Liver (tissue), 9 donors: ENCODE measurements around the gene MLKL. TPM values are rescaled to one million over a fixed set of nuclear protein-coding genes. Genes with fewer than 3 reads are reported as not detected.
"Not testable (repeated sequence)": the region's sequence is repeated elsewhere in the genome, so short reads cannot be mapped to it uniquely, and the experiment has no call there.

Experiments
- DNase-seq: peaks from one replicate; pipeline ENCODE4 v3.0.0-alpha.2; 2017; ENCODE audit warnings: low spot score
- H3K27ac ChIP-seq, 2 donors: one replicate each; pipeline ENCODE4 v1.7.0; 2013; ENCODE audit warnings: inconsistent platforms in 2 of 2, low read length in 2 of 2, control low read depth in 1 of 2, low read depth in 1 of 2, mild to moderate bottlenecking in 1 of 2
- H3K27me3 ChIP-seq, 4 donors: one replicate each; pipeline versions ENCODE4 v1.6.1 to v1.7.0; 2013; ENCODE audit warnings: low read length in 3 of 4, inconsistent platforms in 1 of 4, mild to moderate bottlenecking in 1 of 4, moderate library complexity in 1 of 4; ENCODE audit not compliant: control insufficient read depth in 4 of 4, insufficient read depth in 4 of 4
- H3K36me3 ChIP-seq, 4 donors: one replicate each; pipeline versions ENCODE4 v1.6.1 to v1.7.0; 2013; ENCODE audit warnings: low read length in 3 of 4, mild to moderate bottlenecking in 3 of 4, low read depth in 1 of 4, moderate library complexity in 1 of 4; ENCODE audit not compliant: control insufficient read depth in 4 of 4, insufficient read depth in 3 of 4
- H3K4me1 ChIP-seq, 4 donors: one replicate each; pipeline versions ENCODE4 v1.6.1 to v1.7.0; 2013; ENCODE audit warnings: low read length in 3 of 4, mild to moderate bottlenecking in 3 of 4, moderate library complexity in 1 of 4; ENCODE audit not compliant: control insufficient read depth in 4 of 4, insufficient read depth in 4 of 4
- H3K4me3 ChIP-seq, 3 donors: one replicate each; pipeline versions ENCODE4 v1.6.1 to v1.7.0; 2013; ENCODE audit warnings: low read length in 3 of 3, control low read depth in 1 of 3, low read depth in 1 of 3, mild to moderate bottlenecking in 1 of 3
- H3K9ac ChIP-seq, 2 donors: one replicate each; pipeline ENCODE4 v1.7.0; 2013; ENCODE audit warnings: low read length in 2 of 2, mild to moderate bottlenecking in 2 of 2, moderate library complexity in 2 of 2, control low read depth in 1 of 2, low read depth in 1 of 2
- H3K9me3 ChIP-seq, 4 donors: one replicate each; pipeline versions ENCODE4 v1.6.1 to v1.7.0; 2013; ENCODE audit warnings: low read length in 3 of 4; ENCODE audit not compliant: control insufficient read depth in 4 of 4
- ATF3 ChIP-seq: IDR thresholded peaks from 2 replicates; pipeline ENCODE4 v1.6.1; 2016; ENCODE audit warnings: antibody characterized with exemption
- EGR1 ChIP-seq, 2 donors: IDR thresholded peaks; 2 replicates each; pipeline ENCODE4 v1.6.1; 2016 to 2018; ENCODE audit warnings: antibody characterized with exemption in 2 of 2, low read depth in 2 of 2
- FOXA1 ChIP-seq: IDR thresholded peaks from 2 replicates; pipeline ENCODE4 v1.6.1; 2016; ENCODE audit warnings: antibody characterized with exemption
- GABPA ChIP-seq, 2 donors: IDR thresholded peaks in 1 of 2; conservative IDR thresholded peaks in 1 of 2; 2 replicates each; pipeline ENCODE4 v1.6.1; 2016; ENCODE audit warnings: antibody characterized with exemption in 2 of 2, mild to moderate bottlenecking in 1 of 2, moderate library complexity in 1 of 2
- JUND ChIP-seq, 2 donors: IDR thresholded peaks; 2 replicates each; pipeline ENCODE4 v1.6.1; 2016; ENCODE audit warnings: antibody characterized with exemption in 2 of 2
- MAX ChIP-seq: IDR thresholded peaks from 2 replicates; pipeline ENCODE4 v1.6.1; 2016; ENCODE audit warnings: antibody characterized with exemption
- RAD21 ChIP-seq, 2 donors: IDR thresholded peaks; 2 replicates each; pipeline ENCODE4 v1.6.1; 2016; ENCODE audit warnings: antibody characterized with exemption in 2 of 2, mild to moderate bottlenecking in 2 of 2
- RXRA ChIP-seq, 2 donors: IDR thresholded peaks; 2 replicates each; pipeline ENCODE4 v1.6.1; 2017 to 2018; ENCODE audit warnings: antibody characterized with exemption in 2 of 2, mild to moderate bottlenecking in 1 of 2
- TAF1 ChIP-seq: conservative IDR thresholded peaks from 2 replicates; pipeline ENCODE4 v1.6.1; 2016; ENCODE audit warnings: antibody characterized with exemption, mild to moderate bottlenecking
- YY1 ChIP-seq: IDR thresholded peaks from 2 replicates; pipeline ENCODE4 v1.6.1; 2016; ENCODE audit warnings: antibody characterized with exemption, mild to moderate bottlenecking
- WGBS: extraction: QIAGEN DNeasy Blood & Tissue Kit; methylation state at CpG from one replicate; pipeline ENCODE4 v1.1.7; 2013; 5-methylcytosine and 5-hydroxymethylcytosine counted together
- polyA plus RNA-seq, 2 donors: library from polyadenylated mRNA; stranded (reverse) in 1 of 2; unstranded in 1 of 2; fragments of 200-250 nt in 1 of 2; fragments of >200 nt in 1 of 2; fragmentation: Nextera tagmentation in 1 of 2; extraction: Ambion mirVana in 1 of 2; gene quantifications; one replicate each; pipeline versions ENCODE4 v1.2.1 to v1.2.3, GENCODE V29; 2013 to 2015
- total RNA-seq, 2 donors: library from RNA; depleted of rRNA; stranded (reverse); fragments of >200 nt; gene quantifications; one replicate each; pipeline ENCODE4 v1.2.3, GENCODE V29; 2014
- TF ChIP-seq, protein P1 (sequence below): IDR thresholded peaks from 2 replicates; pipeline ENCODE4 v1.6.1; 2016; ENCODE audit warnings: antibody characterized with exemption, mild to moderate bottlenecking
- TF ChIP-seq, protein P2 (sequence below): IDR thresholded peaks from 2 replicates; pipeline ENCODE4 v1.6.1; 2016; ENCODE audit warnings: antibody characterized with exemption
- TF ChIP-seq, protein P3 (sequence below): fragments of 150-350 bp; IDR thresholded peaks from 2 replicates; pipeline ENCODE4 v1.5.1; 2017; ENCODE audit warnings: improper control_type of control experiment, low read depth, low read length; ENCODE audit not compliant: missing input control
- donor health status: healthy.
- donor health status: healthy.
- donor health status: healthy.
- donor health status: healthy.
- donor health status: healthy.

Gene MLKL
- total and polyA plus RNA-seq, 4 donors, result 2.5 to 7.6 (median 3.6) TPM

- TF ChIP-seq, protein P1, sequence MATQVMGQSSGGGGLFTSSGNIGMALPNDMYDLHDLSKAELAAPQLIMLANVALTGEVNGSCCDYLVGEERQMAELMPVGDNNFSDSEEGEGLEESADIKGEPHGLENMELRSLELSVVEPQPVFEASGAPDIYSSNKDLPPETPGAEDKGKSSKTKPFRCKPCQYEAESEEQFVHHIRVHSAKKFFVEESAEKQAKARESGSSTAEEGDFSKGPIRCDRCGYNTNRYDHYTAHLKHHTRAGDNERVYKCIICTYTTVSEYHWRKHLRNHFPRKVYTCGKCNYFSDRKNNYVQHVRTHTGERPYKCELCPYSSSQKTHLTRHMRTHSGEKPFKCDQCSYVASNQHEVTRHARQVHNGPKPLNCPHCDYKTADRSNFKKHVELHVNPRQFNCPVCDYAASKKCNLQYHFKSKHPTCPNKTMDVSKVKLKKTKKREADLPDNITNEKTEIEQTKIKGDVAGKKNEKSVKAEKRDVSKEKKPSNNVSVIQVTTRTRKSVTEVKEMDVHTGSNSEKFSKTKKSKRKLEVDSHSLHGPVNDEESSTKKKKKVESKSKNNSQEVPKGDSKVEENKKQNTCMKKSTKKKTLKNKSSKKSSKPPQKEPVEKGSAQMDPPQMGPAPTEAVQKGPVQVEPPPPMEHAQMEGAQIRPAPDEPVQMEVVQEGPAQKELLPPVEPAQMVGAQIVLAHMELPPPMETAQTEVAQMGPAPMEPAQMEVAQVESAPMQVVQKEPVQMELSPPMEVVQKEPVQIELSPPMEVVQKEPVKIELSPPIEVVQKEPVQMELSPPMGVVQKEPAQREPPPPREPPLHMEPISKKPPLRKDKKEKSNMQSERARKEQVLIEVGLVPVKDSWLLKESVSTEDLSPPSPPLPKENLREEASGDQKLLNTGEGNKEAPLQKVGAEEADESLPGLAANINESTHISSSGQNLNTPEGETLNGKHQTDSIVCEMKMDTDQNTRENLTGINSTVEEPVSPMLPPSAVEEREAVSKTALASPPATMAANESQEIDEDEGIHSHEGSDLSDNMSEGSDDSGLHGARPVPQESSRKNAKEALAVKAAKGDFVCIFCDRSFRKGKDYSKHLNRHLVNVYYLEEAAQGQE, result no peak
- TF ChIP-seq TAF1 (no peak), RXRA (IDR thresholded peaks at IDR 0.05) (no peak)
These were observed 24.3 kb upstream of the MLKL start (continued) for GRCh38 chr16:74724820-74725549.

GRCh38 chr16:74723256-74723655 lies 22.6 kb upstream of the MLKL start:
- Histone ChIP-seq H3K4me1 (no peaks in the 10 kb centered on the region), H3K9ac (no peak overlapping the region), H3K27ac (no peak overlapping the region), H3K27me3 (no peaks in the 10 kb centered on the region), H3K9me3 (peaks cover 4 to 13% (median 6%) of the 10 kb centered on the region in 4 donors), H3K36me3 (no peaks in the 10 kb centered on the region), H3K4me3 (no peak overlapping the region)
- TF ChIP-seq FOXA1 (no peak), ATF3 (no peak), MAX (no peak), JUND (IDR thresholded peaks at IDR 0.05) (no peak), GABPA (IDR thresholded peaks at IDR 0.05 in 1 of 2, conservative IDR thresholded peaks at IDR 0.05 in 1 of 2) (no peak), TAF1 (no peak), YY1 (no peak), EGR1 (IDR thresholded peaks at IDR 0.05; ENCODE audit: low read depth in 2 of 2) (no peak), RAD21 (IDR thresholded peaks at IDR 0.05) (no peak)
- TF ChIP-seq, protein P2, sequence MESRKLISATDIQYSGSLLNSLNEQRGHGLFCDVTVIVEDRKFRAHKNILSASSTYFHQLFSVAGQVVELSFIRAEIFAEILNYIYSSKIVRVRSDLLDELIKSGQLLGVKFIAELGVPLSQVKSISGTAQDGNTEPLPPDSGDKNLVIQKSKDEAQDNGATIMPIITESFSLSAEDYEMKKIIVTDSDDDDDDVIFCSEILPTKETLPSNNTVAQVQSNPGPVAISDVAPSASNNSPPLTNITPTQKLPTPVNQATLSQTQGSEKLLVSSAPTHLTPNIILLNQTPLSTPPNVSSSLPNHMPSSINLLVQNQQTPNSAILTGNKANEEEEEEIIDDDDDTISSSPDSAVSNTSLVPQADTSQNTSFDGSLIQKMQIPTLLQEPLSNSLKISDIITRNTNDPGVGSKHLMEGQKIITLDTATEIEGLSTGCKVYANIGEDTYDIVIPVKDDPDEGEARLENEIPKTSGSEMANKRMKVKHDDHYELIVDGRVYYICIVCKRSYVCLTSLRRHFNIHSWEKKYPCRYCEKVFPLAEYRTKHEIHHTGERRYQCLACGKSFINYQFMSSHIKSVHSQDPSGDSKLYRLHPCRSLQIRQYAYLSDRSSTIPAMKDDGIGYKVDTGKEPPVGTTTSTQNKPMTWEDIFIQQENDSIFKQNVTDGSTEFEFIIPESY, result no peak
- TF ChIP-seq, protein P3, sequence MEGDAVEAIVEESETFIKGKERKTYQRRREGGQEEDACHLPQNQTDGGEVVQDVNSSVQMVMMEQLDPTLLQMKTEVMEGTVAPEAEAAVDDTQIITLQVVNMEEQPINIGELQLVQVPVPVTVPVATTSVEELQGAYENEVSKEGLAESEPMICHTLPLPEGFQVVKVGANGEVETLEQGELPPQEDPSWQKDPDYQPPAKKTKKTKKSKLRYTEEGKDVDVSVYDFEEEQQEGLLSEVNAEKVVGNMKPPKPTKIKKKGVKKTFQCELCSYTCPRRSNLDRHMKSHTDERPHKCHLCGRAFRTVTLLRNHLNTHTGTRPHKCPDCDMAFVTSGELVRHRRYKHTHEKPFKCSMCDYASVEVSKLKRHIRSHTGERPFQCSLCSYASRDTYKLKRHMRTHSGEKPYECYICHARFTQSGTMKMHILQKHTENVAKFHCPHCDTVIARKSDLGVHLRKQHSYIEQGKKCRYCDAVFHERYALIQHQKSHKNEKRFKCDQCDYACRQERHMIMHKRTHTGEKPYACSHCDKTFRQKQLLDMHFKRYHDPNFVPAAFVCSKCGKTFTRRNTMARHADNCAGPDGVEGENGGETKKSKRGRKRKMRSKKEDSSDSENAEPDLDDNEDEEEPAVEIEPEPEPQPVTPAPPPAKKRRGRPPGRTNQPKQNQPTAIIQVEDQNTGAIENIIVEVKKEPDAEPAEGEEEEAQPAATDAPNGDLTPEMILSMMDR, result no peak
- WGBS, result 76% methylated on average over 7 of the region's 7 CpGs
- DNase-seq, result no peak

- WGBS, result 76% methylated on average over 2 of the region's 2 CpGs
- H3K9ac ChIP-seq, H3K4me3 ChIP-seq, H3K9me3 ChIP-seq, DNase-seq, H3K27ac ChIP-seq, H3K4me1 ChIP-seq, H3K36me3 ChIP-seq, H3K27me3 ChIP-seq: not testable (repeated sequence)
These were observed 21.5 kb upstream of the MLKL start for GRCh38 chr16:74722156-74722555.
